Astrocyte of the cerebellum (primary cell): ENCODE data around the gene SIM2.

Experiments used
- DNase-seq: peaks from one replicate; pipeline ENCODE4 v3.0.0-alpha.2; 2011; ENCODE audit warnings: low read depth
- H3K4me3 ChIP-seq: 2 replicates; pipeline ENCODE4 v1.5.1; 2011; ENCODE audit warnings: mild to moderate bottlenecking, low read depth, low read length, moderate library complexity
- CTCF ChIP-seq: IDR thresholded peaks from 2 replicates; pipeline ENCODE4 v1.5.1; 2012; ENCODE audit warnings: low read length, low read depth, moderate library complexity, mild to moderate bottlenecking; ENCODE audit errors: missing control alignments
- in situ Hi-C: cut with HindIII; loops from 2 replicates; pipeline ENCODE4 v1.10.0; 2017; ENCODE audit warnings: low sequenced_read_pairs

The SIM2 gene

GRCh38 chr21:36658926-36659325 is 40.0 kb upstream of the SIM2 start:
- no peak for DNase-seq
- in situ Hi-C loops, result no loop called here
- no peak for TF ChIP-seq CTCF
- no peak overlapping the region for H3K4me3 ChIP-seq

GRCh38 chr21:36661511-36662309 is 37.2 kb upstream of the SIM2 start:
- in situ Hi-C loops, result no loop called here
- peak; percentile 23 for DNase-seq
- peak; percentile 61 for TF ChIP-seq CTCF
- H3K4me3 ChIP-seq, result no peak overlapping the region

GRCh38 chr21:36663033-36663855 is 35.7 kb upstream of the SIM2 start:
- in situ Hi-C loops, result no loop called here
- no peak overlapping the region for H3K4me3 ChIP-seq
- no peak for TF ChIP-seq CTCF
- DNase-seq, result no peak

GRCh38 chr21:36664662-36664990 is 34.3 kb upstream of the SIM2 start:
- DNase-seq, result no peak
- no peak overlapping the region for H3K4me3 ChIP-seq
- no peak for TF ChIP-seq CTCF
- in situ Hi-C loops, result no loop called here

GRCh38 chr21:36665806-36666205 is 33.1 kb upstream of the SIM2 start:
- in situ Hi-C loops, result loop anchor here (5.0 kb wide), 4 partner anchors 39 to 101 kb away; no protein-coding TSS in a partner anchor
- H3K4me3 ChIP-seq, result no peak overlapping the region
- TF ChIP-seq CTCF, result no peak
- DNase-seq, result no peak

GRCh38 chr21:36668713-36669112 is 30.2 kb upstream of the SIM2 start:
- no peak for DNase-seq
- H3K4me3 ChIP-seq, result no peak overlapping the region
- no peak for TF ChIP-seq CTCF
- in situ Hi-C loops, result loop anchor here (5.0 kb wide), 4 partner anchors 41 to 99 kb away; no protein-coding TSS in a partner anchor
